Ascending aorta (tissue), 2 donors: Measurements from ENCODE around the gene MKLN1. TPM values are rescaled to one million over a fixed set of nuclear protein-coding genes. Genes with fewer than 3 reads are reported as not detected.
A peak's percentile ranks its signal among the peaks of the same experiment; 100 is the strongest.

Source experiments
- DNase-seq, 2 donors: peaks; one replicate each; pipeline ENCODE4 v3.0.0-alpha.2; 2019; ENCODE audit warnings: low spot score in 2 of 2
- H3K27ac ChIP-seq, 2 donors: fragments of 200-600 bp; sonication (generic); one replicate each; pipeline ENCODE4 v1.5.1; 2016 to 2017; ENCODE audit warnings: mild to moderate bottlenecking in 1 of 2
- H3K27me3 ChIP-seq: fragments of 200-600 bp; sonication (generic); one replicate; pipeline ENCODE4 v1.5.1; 2017
- H3K36me3 ChIP-seq, 2 donors: fragments of 200-600 bp; sonication (generic); one replicate each; pipeline ENCODE4 v1.5.1; 2016
- H3K4me1 ChIP-seq, 2 donors: fragments of 200-600 bp; sonication (generic); one replicate each; pipeline ENCODE4 v1.5.1; 2016 to 2017; ENCODE audit warnings: mild to moderate bottlenecking in 1 of 2
- H3K4me3 ChIP-seq, 2 donors: fragments of 200-600 bp; sonication (generic); one replicate each; pipeline ENCODE4 v1.5.1; 2016 to 2017; ENCODE audit warnings: mild to moderate bottlenecking in 1 of 2
- H3K9me3 ChIP-seq, 2 donors: fragments of 200-600 bp; sonication (generic); one replicate each; pipeline ENCODE4 v1.5.1; 2016
- CTCF ChIP-seq, 3 experiments: fragments of 200-600 bp in 2 of 3; fragments of 450-650 bp in 1 of 3; sonication (generic) in 2 of 3; IDR thresholded peaks; one replicate each; pipeline ENCODE4 v1.5.1; 2016 to 2019; ENCODE audit warnings: antibody characterized with exemption in 3 of 3, mild to moderate bottlenecking in 1 of 3, moderate library complexity in 1 of 3
- intact Hi-C: fragments of 100-400 bp; cut with DNase I; formaldehyde crosslinking; loops from one replicate; pipeline ENCODE4 v1.15.1; 2023
- total RNA-seq: library from RNA; depleted of rRNA; stranded (reverse); fragments of >200 nt; gene quantifications from one replicate; pipeline ENCODE4 v1.1.0, GENCODE V29; 2016

The MKLN1 gene
- total RNA-seq, 1 donor from 2014 or later = 18.0 TPM

GRCh38 chr7:131388126-131388525, 60.5 kb downstream of the MKLN1 start:
- no peak for DNase-seq
- Histone ChIP-seq H3K4me3 (no peak overlapping the region), H3K4me1 (peaks cover 0 to 4% of the 10 kb centered on the region in 2 donors), H3K36me3 (peaks cover 3 to 4% of the 10 kb centered on the region in 2 donors), H3K9me3 (no peaks in the 10 kb centered on the region), H3K27me3 (no peaks in the 10 kb centered on the region), H3K27ac (no peak overlapping the region)
- no peak for TF ChIP-seq CTCF (IDR thresholded peaks at IDR 0.05)
- intact Hi-C loops = no loop called here

- TF ChIP-seq CTCF (IDR thresholded peaks at IDR 0.05) = no peak
- intact Hi-C loops = no loop called here
- no peaks in the 10 kb centered on the region for H3K9me3 ChIP-seq
- H3K4me1 ChIP-seq = no peaks in the 10 kb centered on the region
- H3K27me3 ChIP-seq = no peaks in the 10 kb centered on the region
- H3K4me3 ChIP-seq = no peak overlapping the region
- H3K27ac ChIP-seq = no peak overlapping the region
- DNase-seq = no peak
- H3K36me3 ChIP-seq = peaks cover 3 to 4% of the 10 kb centered on the region in 2 donors
Measured at GRCh38 chr7:131390275-131390674, 62.6 kb downstream of the MKLN1 start.

GRCh38 chr7:131391145-131391544, 63.5 kb downstream of the MKLN1 start:
- peaks cover 3 to 4% of the 10 kb centered on the region in 2 donors for H3K36me3 ChIP-seq
- H3K9me3 ChIP-seq = no peaks in the 10 kb centered on the region
- no peaks in the 10 kb centered on the region for H3K27me3 ChIP-seq
- H3K27ac ChIP-seq = no peak overlapping the region
- intact Hi-C loops = no loop called here
- no peak for DNase-seq
- H3K4me3 ChIP-seq = no peak overlapping the region
- TF ChIP-seq CTCF (IDR thresholded peaks at IDR 0.05) = no peak
- no peaks in the 10 kb centered on the region for H3K4me1 ChIP-seq

GRCh38 chr7:131400681-131401176, 73.1 kb downstream of the MKLN1 start:
- intact Hi-C loops = no loop called here
- TF ChIP-seq CTCF (IDR thresholded peaks at IDR 0.05) = no peak

GRCh38 chr7:131401194-131401593, 73.5 kb downstream of the MKLN1 start:
- TF ChIP-seq CTCF (IDR thresholded peaks at IDR 0.05) = no peak
- no peak overlapping the region for H3K4me3 ChIP-seq
- H3K9me3 ChIP-seq = peaks cover 0 to 9% of the 10 kb centered on the region in 2 donors
- H3K27ac ChIP-seq = peak overlapping the region; percentile 28 to 42
- no peaks in the 10 kb centered on the region for H3K27me3 ChIP-seq
- peaks cover 7 to 14% of the 10 kb centered on the region in 2 donors for H3K4me1 ChIP-seq
- no peak for DNase-seq
- peaks cover 0 to 26% of the 10 kb centered on the region in 2 donors for H3K36me3 ChIP-seq
- intact Hi-C loops = no loop called here

More at GRCh38 chr7:131400681-131401176, 73.1 kb downstream of the MKLN1 start:
- H3K4me1 ChIP-seq = peaks cover 7 to 14% of the 10 kb centered on the region in 2 donors
- H3K36me3 ChIP-seq = peaks cover 0 to 26% of the 10 kb centered on the region in 2 donors
- peaks cover 0 to 9% of the 10 kb centered on the region in 2 donors for H3K9me3 ChIP-seq
- DNase-seq = no peak
- peak overlapping the region in 1 of 2 donors; percentile 17 for H3K4me3 ChIP-seq
- peak overlapping the region; percentile 28 to 42 for H3K27ac ChIP-seq
- H3K27me3 ChIP-seq = no peaks in the 10 kb centered on the region

- H3K27me3 ChIP-seq = no peaks in the 10 kb centered on the region
- peaks cover 0 to 19% of the 10 kb centered on the region in 2 donors for H3K36me3 ChIP-seq
- intact Hi-C loops = no loop called here
- H3K4me3 ChIP-seq = no peak overlapping the region
- peaks cover 7 to 14% of the 10 kb centered on the region in 2 donors for H3K4me1 ChIP-seq
- peaks cover 0 to 9% of the 10 kb centered on the region in 2 donors for H3K9me3 ChIP-seq
- no peak for TF ChIP-seq CTCF (IDR thresholded peaks at IDR 0.05)
- H3K27ac ChIP-seq = no peak overlapping the region
- DNase-seq = no peak
Measured at GRCh38 chr7:131403322-131403721, 75.6 kb downstream of the MKLN1 start.
